LNCAP (cell line): ENCODE measurements around the gene KRT13.

Experiments used
- CTCF ChIP-seq: fragments of 450-650 bp; IDR thresholded peaks from 2 replicates; pipeline ENCODE4 v1.5.1; 2017; ENCODE audit warnings: mild to moderate bottlenecking

Gene KRT13

GRCh38 chr17:41484920-41485904 lies 20.2 kb downstream of the KRT13 start:
- no peak for TF ChIP-seq CTCF

- no peak for TF ChIP-seq CTCF
These were observed 21.2 kb downstream of the KRT13 start for GRCh38 chr17:41483991-41484826.

- no peak for TF ChIP-seq CTCF
These were observed 21.9 kb downstream of the KRT13 start for GRCh38 chr17:41483531-41483930.

- no peak for TF ChIP-seq CTCF
These were observed 24.4 kb downstream of the KRT13 start, which contains the start of gene KRT35 for GRCh38 chr17:41481036-41481435. Gene KRT35, minus strand, starts transcription at chr17:41481151. Its CDS starts 54 bp downstream, at chr17:41481097.

- no peak for TF ChIP-seq CTCF
These were observed 24.8 kb downstream of the KRT13 start for GRCh38 chr17:41480581-41480980.

GRCh38 chr17:41480136-41480535 lies 25.3 kb downstream of the KRT13 start:
- no peak for TF ChIP-seq CTCF

- no peak for TF ChIP-seq CTCF
These were observed 27.2 kb downstream of the KRT13 start for GRCh38 chr17:41478237-41478636.
